Erythroblast (primary cell): ENCODE measurements around the gene PIR.

ENCODE experiments used
- GATA1 ChIP-seq: IDR thresholded peaks from 2 replicates; pipeline ENCODE4 v1.6.1; 2011; ENCODE audit warnings: low read depth, mild to moderate bottlenecking, control low read depth, low read length, moderate library complexity
- POLR2A ChIP-seq: IDR thresholded peaks from 2 replicates; pipeline ENCODE4 v1.6.1; 2011; ENCODE audit warnings: mild to moderate bottlenecking, low read length

DNA sequence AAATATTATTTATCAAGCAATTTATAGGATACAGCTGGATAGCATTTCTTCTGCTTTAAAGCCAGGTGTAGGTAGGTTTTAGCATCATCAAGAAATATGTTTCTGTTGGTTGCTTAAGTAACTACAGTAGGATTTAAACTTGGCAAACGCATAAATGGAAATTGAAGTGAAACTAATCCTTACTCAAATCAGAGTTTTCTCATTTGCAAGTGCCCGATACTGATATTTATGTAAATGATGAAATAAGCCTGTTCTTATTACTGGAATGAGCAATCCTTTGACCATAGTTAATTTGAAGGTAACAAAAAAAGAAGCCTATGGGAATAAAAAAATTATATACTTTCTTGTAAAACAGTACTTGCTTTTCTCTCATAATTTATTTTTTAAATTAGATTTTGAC is 134.6 kb downstream of the PIR start:
- TF ChIP-seq POLR2A, result no peak
- no peak for TF ChIP-seq GATA1
